H9 (cell line): ENCODE results near the gene ARPIN. TPM values are rescaled to one million over a fixed set of nuclear protein-coding genes. Genes with fewer than 3 reads are reported as not detected.

Experiments
- DNase-seq: peaks from one replicate; pipeline ENCODE4 v3.0.0-alpha.2; 2017
- H2AFZ ChIP-seq: one replicate; pipeline ENCODE4 v1.6.1; 2013; ENCODE audit warnings: mild to moderate bottlenecking, low read length, control low read depth, moderate library complexity
- H2AK5ac ChIP-seq: 2 replicates; pipeline ENCODE4 v1.6.1; 2013; ENCODE audit warnings: low read length, control low read depth, mixed read lengths; ENCODE audit not compliant: insufficient read length
- H2BK120ac ChIP-seq: one replicate; pipeline ENCODE4 v1.6.1; 2013; ENCODE audit warnings: low read depth, mild to moderate bottlenecking, low read length, control low read depth, inconsistent platforms; ENCODE audit not compliant: poor library complexity, severe bottlenecking
- H2BK12ac ChIP-seq: 2 replicates; pipeline ENCODE4 v1.6.1; 2013; ENCODE audit warnings: low read length, control low read depth, mixed read lengths, low read depth; ENCODE audit not compliant: insufficient read length
- H2BK15ac ChIP-seq: 2 replicates; pipeline ENCODE4 v1.6.1; 2013; ENCODE audit warnings: low read depth, low read length, control low read depth
- H2BK20ac ChIP-seq: one replicate; pipeline ENCODE4 v1.6.1; 2013; ENCODE audit warnings: low read depth, mild to moderate bottlenecking, low read length, control low read depth, inconsistent platforms; ENCODE audit not compliant: poor library complexity, severe bottlenecking
- H2BK5ac ChIP-seq: 2 replicates; pipeline ENCODE4 v1.6.1; 2013; ENCODE audit warnings: low read length, control low read depth, mixed read lengths; ENCODE audit not compliant: insufficient read length
- H3K14ac ChIP-seq: 2 replicates; pipeline ENCODE4 v1.6.1; 2013; ENCODE audit warnings: low read length, control low read depth; ENCODE audit not compliant: insufficient read depth
- H3K18ac ChIP-seq: 2 replicates; pipeline ENCODE4 v1.6.1; 2013; ENCODE audit warnings: low read depth, mild to moderate bottlenecking, mixed read lengths, low read length, control low read depth; ENCODE audit not compliant: insufficient read length
- H3K23ac ChIP-seq: 2 replicates; pipeline ENCODE4 v1.6.1; 2013; ENCODE audit warnings: low read length, control low read depth, mixed read lengths, low read depth; ENCODE audit not compliant: insufficient read length
- H3K23me2 ChIP-seq: 2 replicates; pipeline ENCODE4 v1.6.1; 2013; ENCODE audit warnings: low read depth, mild to moderate bottlenecking, mixed read lengths, low read length, control low read depth; ENCODE audit not compliant: insufficient read length, poor library complexity, severe bottlenecking
- H3K27ac ChIP-seq: 2 replicates; pipeline ENCODE4 v1.5.1; 2013; ENCODE audit warnings: low read length, control low read depth, mixed read lengths, low read depth; ENCODE audit not compliant: insufficient read length
- H3K27me3 ChIP-seq: 2 replicates; pipeline ENCODE4 v1.6.1; 2013; ENCODE audit warnings: low read length, control low read depth, inconsistent platforms; ENCODE audit not compliant: insufficient read depth
- H3K4ac ChIP-seq: 2 replicates; pipeline ENCODE4 v1.6.1; 2013; ENCODE audit warnings: low read depth, mild to moderate bottlenecking, control low read depth, inconsistent platforms, low read length, moderate library complexity
- H3K4me1 ChIP-seq: 2 replicates; pipeline ENCODE4 v1.6.1; 2013; ENCODE audit warnings: low read length, control low read depth, inconsistent platforms; ENCODE audit not compliant: insufficient read depth
- H3K4me2 ChIP-seq: 2 replicates; pipeline ENCODE4 v1.6.1; 2013; ENCODE audit warnings: low read length, control low read depth, mixed read lengths; ENCODE audit not compliant: insufficient read length, insufficient read depth
- H3K56ac ChIP-seq: 2 replicates; pipeline ENCODE4 v1.6.1; 2013; ENCODE audit warnings: low read depth, mild to moderate bottlenecking, mixed read lengths, low read length, control low read depth; ENCODE audit not compliant: insufficient read length
- H3K79me1 ChIP-seq: 2 replicates; pipeline ENCODE4 v1.6.1; 2013; ENCODE audit warnings: low read depth, mild to moderate bottlenecking, moderate library complexity, low read length, control low read depth, inconsistent platforms; ENCODE audit not compliant: insufficient read depth, poor library complexity, severe bottlenecking
- H3K79me2 ChIP-seq: 2 replicates; pipeline ENCODE4 v1.6.1; 2013; ENCODE audit warnings: low read length, control low read depth, inconsistent platforms; ENCODE audit not compliant: insufficient read depth
- H3K9ac ChIP-seq: 2 replicates; pipeline ENCODE4 v1.6.1; 2013; ENCODE audit warnings: low read length, control low read depth, mixed read lengths; ENCODE audit not compliant: insufficient read length; ENCODE audit errors: extremely low read depth
- H3K9me3 ChIP-seq: one replicate; pipeline ENCODE4 v1.6.1; 2013; ENCODE audit warnings: low read depth, low read length, inconsistent platforms; ENCODE audit not compliant: control insufficient read depth
- H3T11ph ChIP-seq: one replicate; pipeline ENCODE4 v1.6.1; 2013; ENCODE audit warnings: mild to moderate bottlenecking, low read length, control low read depth, inconsistent platforms
- H4K20me1 ChIP-seq: one replicate; pipeline ENCODE4 v1.6.1; 2013; ENCODE audit not compliant: control insufficient read depth, insufficient read length, insufficient read depth
- H4K5ac ChIP-seq: 2 replicates; pipeline ENCODE4 v1.6.1; 2013; ENCODE audit warnings: low read depth, mild to moderate bottlenecking, mixed read lengths, low read length, control low read depth; ENCODE audit not compliant: insufficient read length
- H4K8ac ChIP-seq: replicated peaks from 2 replicates; pipeline ENCODE4 v1.6.1; 2013; ENCODE audit warnings: low read length, control low read depth, mixed read lengths, low read depth; ENCODE audit not compliant: insufficient read length
- H4K91ac ChIP-seq: 2 replicates; pipeline ENCODE4 v1.6.1; 2013; ENCODE audit warnings: low read depth, mild to moderate bottlenecking, moderate library complexity, mixed read lengths, low read length, control low read depth; ENCODE audit not compliant: insufficient read length
- H3K27ac Mint-ChIP-seq, 3 experiments: 2 replicates in 2 of 3; 3 replicates in 1 of 3; pipeline ENCODE4 v1.8.0; 2020 to 2021; ENCODE audit warnings: mixed read lengths in 3 of 3, mild to moderate bottlenecking in 1 of 3, moderate library complexity in 1 of 3
- H3K27me3 Mint-ChIP-seq: 2 replicates; pipeline ENCODE4 v1.8.0; 2021; ENCODE audit warnings: low read depth, mild to moderate bottlenecking, moderate library complexity, mixed read lengths
- H3K36me3 Mint-ChIP-seq, 3 experiments: 2 replicates in 2 of 3; 3 replicates in 1 of 3; pipeline ENCODE4 v1.8.0; 2020 to 2021; ENCODE audit warnings: low read depth in 3 of 3, mixed read lengths in 3 of 3; ENCODE audit not compliant: insufficient read depth in 1 of 3
- H3K4me1 Mint-ChIP-seq, 2 experiments: 2 replicates each; pipeline ENCODE4 v1.8.0; 2020; ENCODE audit warnings: mixed read lengths in 2 of 2
- H3K4me3 Mint-ChIP-seq, 2 experiments: 2 replicates in 1 of 2; 3 replicates in 1 of 2; pipeline ENCODE4 v1.8.0; 2020 to 2021; ENCODE audit warnings: mild to moderate bottlenecking in 2 of 2, mixed read lengths in 2 of 2, moderate library complexity in 1 of 2
- H3K9me3 Mint-ChIP-seq, 2 experiments: 2 replicates in 1 of 2; 3 replicates in 1 of 2; pipeline ENCODE4 v1.8.0; 2020; ENCODE audit warnings: mild to moderate bottlenecking in 2 of 2, mixed read lengths in 2 of 2, moderate library complexity in 1 of 2
- WGBS: extraction: QIAGEN DNeasy Blood & Tissue Kit; methylation state at CpG from one replicate; pipeline ENCODE4 v1.1.7; 2013; ENCODE audit warnings: missing lambda C conversion rate, low lambda C conversion rate, mixed read lengths; ENCODE audit not compliant: insufficient read length; ENCODE audit errors: extremely low coverage; 5-methylcytosine and 5-hydroxymethylcytosine counted together
- total RNA-seq: library from RNA; stranded (reverse); gene quantifications from 2 replicates; pipeline ENCODE4 v1.2.1, GENCODE V29; 2021
- TF ChIP-seq, protein P1 (sequence below): fragments of 200-600 bp; sonication (generic); conservative IDR thresholded peaks from 3 replicates; pipeline ENCODE4 v1.8.0; 2021; ENCODE audit warnings: antibody characterized with exemption, mild to moderate bottlenecking

Gene ARPIN
- total RNA-seq, 1 experiment from 2014 or later = 6.4 TPM

DNA sequence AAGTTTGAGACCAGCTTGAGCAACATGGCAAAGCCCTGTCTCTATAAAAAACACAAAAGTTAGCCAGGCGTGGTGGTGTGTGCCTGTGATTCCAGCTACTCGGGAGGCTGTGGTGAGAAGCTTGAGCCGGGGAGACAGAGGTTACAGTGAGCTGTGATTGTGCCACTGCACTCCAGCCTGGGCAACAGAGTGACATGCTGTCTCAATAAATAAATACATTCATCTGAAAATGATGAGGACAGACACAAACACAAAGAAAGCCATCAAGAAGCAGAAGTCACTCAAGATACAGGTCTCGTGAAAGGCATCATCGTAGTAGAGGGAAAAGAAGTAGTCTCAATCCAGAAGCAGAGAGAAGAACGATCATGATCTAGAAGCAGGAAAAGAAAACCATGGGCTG lies 37.0 kb downstream of the ARPIN start:
- no peak overlapping the region; a peak in 1 of 7 replicates for H3K27ac Mint-ChIP-seq
- Histone ChIP-seq H4K8ac (no peak overlapping the region), H3K56ac (no peak overlapping the region), H4K91ac (no peak overlapping the region), H4K5ac (no peak overlapping the region), H4K20me1 (no peaks in the 10 kb centered on the region), H2AK5ac (no peak overlapping the region), H2AFZ (no peak overlapping the region), H2BK5ac (no peak overlapping the region), H2BK15ac (no peak overlapping the region), H2BK120ac (no peak overlapping the region), H3K4me2 (no peak overlapping the region), H3K9me3 (no peaks in the 10 kb centered on the region), H2BK20ac (no peak overlapping the region), H3K79me1 (no peaks in the 10 kb centered on the region), H3T11ph (no peak overlapping the region), H3K23ac (no peak overlapping the region), H2BK12ac (no peak overlapping the region), H3K9ac (no peak overlapping the region), H3K27me3 (no peaks in the 10 kb centered on the region), H3K4ac (no peak overlapping the region), H3K14ac (no peak overlapping the region), H3K27ac (no peak overlapping the region), H3K23me2 (no peaks in the 10 kb centered on the region), H3K4me1 (no peaks in the 10 kb centered on the region), H3K79me2 (no peaks in the 10 kb centered on the region), H3K18ac (no peak overlapping the region)
- H3K4me3 Mint-ChIP-seq = no peak overlapping the region
- TF ChIP-seq, protein P1, sequence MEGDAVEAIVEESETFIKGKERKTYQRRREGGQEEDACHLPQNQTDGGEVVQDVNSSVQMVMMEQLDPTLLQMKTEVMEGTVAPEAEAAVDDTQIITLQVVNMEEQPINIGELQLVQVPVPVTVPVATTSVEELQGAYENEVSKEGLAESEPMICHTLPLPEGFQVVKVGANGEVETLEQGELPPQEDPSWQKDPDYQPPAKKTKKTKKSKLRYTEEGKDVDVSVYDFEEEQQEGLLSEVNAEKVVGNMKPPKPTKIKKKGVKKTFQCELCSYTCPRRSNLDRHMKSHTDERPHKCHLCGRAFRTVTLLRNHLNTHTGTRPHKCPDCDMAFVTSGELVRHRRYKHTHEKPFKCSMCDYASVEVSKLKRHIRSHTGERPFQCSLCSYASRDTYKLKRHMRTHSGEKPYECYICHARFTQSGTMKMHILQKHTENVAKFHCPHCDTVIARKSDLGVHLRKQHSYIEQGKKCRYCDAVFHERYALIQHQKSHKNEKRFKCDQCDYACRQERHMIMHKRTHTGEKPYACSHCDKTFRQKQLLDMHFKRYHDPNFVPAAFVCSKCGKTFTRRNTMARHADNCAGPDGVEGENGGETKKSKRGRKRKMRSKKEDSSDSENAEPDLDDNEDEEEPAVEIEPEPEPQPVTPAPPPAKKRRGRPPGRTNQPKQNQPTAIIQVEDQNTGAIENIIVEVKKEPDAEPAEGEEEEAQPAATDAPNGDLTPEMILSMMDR = no peak
- no peaks in the 10 kb centered on the region for H3K4me1 Mint-ChIP-seq
- no CpG with 5 or more reads among the region's 6 CpGs for WGBS
- H3K9me3 Mint-ChIP-seq = no peaks in the 10 kb centered on the region
- H3K36me3 Mint-ChIP-seq = peaks cover 4 to 43% (median 37%) of the 10 kb centered on the region in 3 experiments
- H3K27me3 Mint-ChIP-seq = no peaks in the 10 kb centered on the region
- DNase-seq = no peak
